ENCODE results near the gene ZNF213. TPM values are rescaled to one million over a fixed set of nuclear protein-coding genes. Genes with fewer than 3 reads are reported as not detected.

The ZNF213 gene
- total RNA-seq, 1 donor from 2014 or later: 7.6 TPM

DNA sequence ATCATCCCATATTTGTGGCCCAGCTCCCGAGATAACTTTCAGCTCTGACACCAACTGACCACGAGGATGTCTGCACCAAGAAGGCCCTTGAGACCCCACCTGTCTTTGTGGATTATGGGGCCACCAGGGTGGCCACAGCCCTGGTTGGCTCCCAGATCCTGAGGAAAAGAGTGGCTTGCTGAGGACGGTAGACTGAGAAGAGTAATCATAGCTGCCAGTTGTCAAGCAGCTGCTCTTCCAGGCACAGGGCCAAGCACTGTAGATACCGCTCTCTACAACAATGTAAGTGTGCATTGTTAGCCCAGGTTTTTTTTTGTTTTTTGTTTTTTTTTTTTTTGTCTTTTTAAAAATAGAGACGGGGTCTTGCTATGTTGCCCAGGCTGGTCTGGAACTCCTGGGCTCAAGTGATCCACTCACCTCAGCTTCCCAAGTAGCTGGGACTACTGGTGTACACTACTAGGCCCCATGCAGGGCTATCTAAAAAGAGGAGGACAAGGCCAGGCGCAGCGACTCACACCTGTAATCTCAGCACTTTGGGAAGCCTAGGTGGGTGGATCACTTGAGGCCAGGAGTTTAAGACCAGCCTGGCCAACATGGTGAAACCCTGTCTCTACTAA is 12.9 kb upstream of the ZNF213 start:
- DNase-seq (ENCODE audit: low read depth): no peak
- no peaks in the 10 kb centered on the region for H3K27me3 ChIP-seq (ENCODE audit: control insufficient read depth, insufficient read depth, low read length)
- H3K4me3 ChIP-seq (ENCODE audit: low read depth, low read length): no peak overlapping the region
- FAIRE-seq: no peak
- peaks cover 13% of the 10 kb centered on the region for H3K36me3 ChIP-seq (ENCODE audit: control insufficient read depth, insufficient read depth, low read length)
- TF ChIP-seq, protein P1, sequence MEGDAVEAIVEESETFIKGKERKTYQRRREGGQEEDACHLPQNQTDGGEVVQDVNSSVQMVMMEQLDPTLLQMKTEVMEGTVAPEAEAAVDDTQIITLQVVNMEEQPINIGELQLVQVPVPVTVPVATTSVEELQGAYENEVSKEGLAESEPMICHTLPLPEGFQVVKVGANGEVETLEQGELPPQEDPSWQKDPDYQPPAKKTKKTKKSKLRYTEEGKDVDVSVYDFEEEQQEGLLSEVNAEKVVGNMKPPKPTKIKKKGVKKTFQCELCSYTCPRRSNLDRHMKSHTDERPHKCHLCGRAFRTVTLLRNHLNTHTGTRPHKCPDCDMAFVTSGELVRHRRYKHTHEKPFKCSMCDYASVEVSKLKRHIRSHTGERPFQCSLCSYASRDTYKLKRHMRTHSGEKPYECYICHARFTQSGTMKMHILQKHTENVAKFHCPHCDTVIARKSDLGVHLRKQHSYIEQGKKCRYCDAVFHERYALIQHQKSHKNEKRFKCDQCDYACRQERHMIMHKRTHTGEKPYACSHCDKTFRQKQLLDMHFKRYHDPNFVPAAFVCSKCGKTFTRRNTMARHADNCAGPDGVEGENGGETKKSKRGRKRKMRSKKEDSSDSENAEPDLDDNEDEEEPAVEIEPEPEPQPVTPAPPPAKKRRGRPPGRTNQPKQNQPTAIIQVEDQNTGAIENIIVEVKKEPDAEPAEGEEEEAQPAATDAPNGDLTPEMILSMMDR (IDR thresholded peaks at IDR 0.05; ENCODE audit: insufficient read depth, low read length, severe bottlenecking): no peak

DNA sequence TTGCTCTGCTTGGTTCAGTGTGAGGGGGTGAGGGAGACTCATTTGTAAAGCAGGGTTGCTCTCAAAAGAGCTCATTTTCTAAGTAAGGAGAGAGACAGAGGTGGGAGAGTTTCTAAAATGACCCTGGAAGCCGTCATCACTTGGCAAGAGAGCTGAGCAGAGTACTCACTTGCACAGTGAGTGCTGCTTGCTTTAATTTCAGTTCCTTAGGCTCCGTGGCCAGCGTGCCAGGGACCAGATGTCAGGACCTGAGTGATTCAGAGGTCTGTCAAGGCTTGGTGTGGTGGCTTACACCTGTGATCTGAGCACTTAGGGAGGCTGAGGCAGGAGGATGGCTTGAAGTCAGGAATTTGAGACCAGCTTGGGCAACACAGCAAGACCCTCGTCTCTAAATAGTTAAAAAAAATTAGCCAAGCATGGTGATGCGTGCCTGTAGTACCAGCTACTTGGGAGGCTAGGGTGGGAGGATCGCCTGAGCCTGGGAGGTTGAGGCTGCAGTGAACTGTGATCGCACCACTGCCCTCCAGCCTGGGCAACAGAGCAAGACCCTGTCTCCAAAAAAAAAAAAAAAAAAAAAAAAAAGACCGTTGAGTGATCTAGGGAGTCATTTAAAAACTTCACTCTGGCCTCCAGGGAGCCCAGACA is 11.8 kb upstream of the ZNF213 start:
- H3K4me3 ChIP-seq (ENCODE audit: low read depth, low read length): no peak overlapping the region
- TF ChIP-seq, protein P1 (IDR thresholded peaks at IDR 0.05; ENCODE audit: insufficient read depth, low read length, severe bottlenecking): no peak
- DNase-seq (ENCODE audit: low read depth): no peak
- no peak for FAIRE-seq
- peaks cover 13% of the 10 kb centered on the region for H3K36me3 ChIP-seq (ENCODE audit: control insufficient read depth, insufficient read depth, low read length)
- no peaks in the 10 kb centered on the region for H3K27me3 ChIP-seq (ENCODE audit: control insufficient read depth, insufficient read depth, low read length)

DNA sequence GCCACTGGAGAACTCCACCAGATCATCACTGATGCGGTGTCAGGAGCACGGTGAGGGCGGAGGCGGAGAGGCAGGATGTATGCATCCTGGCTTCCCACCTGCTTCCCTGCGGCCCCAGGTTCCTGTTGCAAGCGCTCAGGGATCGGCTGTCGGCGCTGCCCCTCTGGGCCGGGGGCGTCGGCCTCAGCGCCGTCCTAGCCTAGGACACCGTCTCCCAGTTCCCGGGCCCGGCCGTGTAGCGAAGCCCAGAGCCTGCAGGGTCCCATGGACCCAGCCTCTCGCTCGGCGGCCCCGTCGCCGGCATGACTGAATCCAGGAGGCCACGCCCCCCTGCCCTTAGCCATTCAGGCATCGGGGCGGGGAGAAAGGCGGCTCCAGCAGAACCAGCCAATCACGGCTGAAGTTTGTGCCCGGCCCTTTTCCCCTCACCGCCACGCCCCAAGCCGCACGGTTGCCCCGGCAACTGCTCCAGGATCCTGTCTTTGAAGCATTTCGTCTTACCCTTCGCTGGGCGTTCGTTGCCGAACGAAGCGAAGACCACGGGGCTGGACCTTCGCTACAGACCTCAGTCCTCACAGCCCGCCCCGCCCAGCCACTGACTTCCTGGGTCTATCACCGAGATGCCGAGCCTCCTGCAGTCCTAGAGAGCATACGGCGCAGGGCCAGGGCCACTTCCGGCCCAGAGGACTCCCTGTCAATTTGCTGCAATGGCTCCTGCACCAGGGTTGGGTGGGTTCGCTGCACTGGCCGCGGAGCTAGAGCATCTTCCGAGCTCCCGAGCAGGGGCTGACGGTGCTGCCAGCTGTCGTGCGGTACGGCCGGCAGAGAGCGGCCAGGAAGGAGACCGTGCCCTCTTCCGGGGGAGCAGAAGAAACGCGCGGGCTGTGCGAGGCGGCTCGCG is 10.6 kb upstream of the ZNF213 start:
- peak; percentile 84 for DNase-seq (ENCODE audit: low read depth)
- FAIRE-seq: no peak
- Histone ChIP-seq H3K36me3 (ENCODE audit: control insufficient read depth, insufficient read depth, low read length) (peaks cover 12% of the 10 kb centered on the region), H3K27me3 (ENCODE audit: control insufficient read depth, insufficient read depth, low read length) (no peaks in the 10 kb centered on the region), H3K4me3 (ENCODE audit: low read depth, low read length) (peak overlapping the region; percentile 85)
- TF ChIP-seq, protein P1 (IDR thresholded peaks at IDR 0.05; ENCODE audit: insufficient read depth, low read length, severe bottlenecking): peak; percentile 43

DNA sequence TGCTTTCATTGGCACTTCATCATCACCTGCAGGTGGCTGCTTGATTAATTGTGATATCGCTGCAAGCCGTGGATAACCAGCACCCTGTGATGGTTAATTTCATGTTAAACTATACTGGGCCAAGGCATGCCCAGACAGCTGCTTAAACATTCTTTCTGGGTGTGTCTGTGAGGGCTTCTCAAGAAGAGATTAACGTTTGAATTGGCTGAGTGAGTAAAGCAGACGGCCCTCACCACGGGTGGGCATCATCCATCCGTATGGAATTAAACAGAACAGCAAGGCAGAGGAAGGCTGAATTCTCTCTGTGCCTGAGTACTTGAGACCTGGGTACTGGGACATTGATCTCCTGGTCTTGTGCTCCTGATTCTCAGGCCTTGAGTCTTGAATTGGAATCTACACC is 7.1 kb upstream of the ZNF213 start:
- FAIRE-seq (no peak), DNase-seq (ENCODE audit: low read depth) (peak; percentile 76)
- no peak overlapping the region for H3K4me3 ChIP-seq (ENCODE audit: low read depth, low read length)
- no peaks in the 10 kb centered on the region for H3K27me3 ChIP-seq (ENCODE audit: control insufficient read depth, insufficient read depth, low read length)
- TF ChIP-seq, protein P1 (IDR thresholded peaks at IDR 0.05; ENCODE audit: insufficient read depth, low read length, severe bottlenecking): no peak
- peaks cover 4% of the 10 kb centered on the region for H3K36me3 ChIP-seq (ENCODE audit: control insufficient read depth, insufficient read depth, low read length)

DNA sequence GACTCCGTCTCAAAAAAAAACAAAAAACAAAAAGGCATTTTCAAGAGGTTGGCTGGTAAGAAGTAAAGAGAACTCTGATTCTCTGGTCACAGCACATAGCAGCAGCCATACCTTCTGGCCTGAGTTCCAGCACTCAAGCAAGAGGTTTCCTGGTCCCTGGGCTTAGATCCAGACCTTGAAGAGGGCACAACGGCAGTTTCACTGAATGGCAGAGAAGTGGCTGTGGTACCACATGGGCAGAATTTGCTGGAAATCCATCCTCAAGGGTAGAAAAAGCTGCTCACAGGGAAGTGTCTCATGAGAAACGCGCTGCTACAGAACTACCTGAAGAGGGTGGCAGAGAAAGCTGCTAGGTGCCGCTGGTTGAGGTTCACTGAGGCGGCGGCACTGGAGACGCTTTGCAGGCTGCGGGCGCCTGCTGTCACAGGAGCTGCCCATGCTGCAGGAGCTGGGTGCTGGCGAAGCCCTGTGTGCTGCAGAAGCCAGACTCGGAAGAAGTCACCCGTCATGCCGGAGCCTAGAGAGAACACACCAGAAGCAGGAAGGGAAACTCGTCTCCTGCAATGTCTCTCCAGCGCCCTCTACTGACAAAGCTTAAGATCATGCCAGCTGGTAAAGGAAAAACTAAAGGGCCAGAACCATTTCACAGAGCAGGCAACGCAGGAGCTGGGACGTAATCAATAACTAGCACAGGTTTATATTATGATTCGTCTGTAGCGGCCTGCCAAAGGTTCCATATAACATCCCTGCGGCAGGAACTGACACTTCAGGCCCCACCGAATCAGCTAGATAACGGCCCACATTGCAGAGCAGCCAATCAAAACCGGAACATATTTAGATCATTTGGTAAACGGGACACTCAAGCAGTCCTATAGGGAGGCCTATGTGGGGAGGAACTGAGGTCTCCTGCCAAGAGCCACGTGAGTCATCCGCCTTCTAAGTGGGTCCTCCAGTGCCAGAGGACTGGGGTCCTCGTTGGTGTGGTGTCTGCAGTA is 5.4 kb upstream of the ZNF213 start:
- H3K27me3 ChIP-seq (ENCODE audit: control insufficient read depth, insufficient read depth, low read length): no peaks in the 10 kb centered on the region
- no peak for FAIRE-seq
- TF ChIP-seq, protein P1 (IDR thresholded peaks at IDR 0.05; ENCODE audit: insufficient read depth, low read length, severe bottlenecking): peak; percentile 91
- H3K4me3 ChIP-seq (ENCODE audit: low read depth, low read length): peak overlapping the region; percentile 46
- H3K36me3 ChIP-seq (ENCODE audit: control insufficient read depth, insufficient read depth, low read length): peaks cover 4% of the 10 kb centered on the region
- peak; percentile 74 for DNase-seq (ENCODE audit: low read depth)

Data from bronchial epithelial cell (primary cell).